Measurements from ENCODE around the gene MLST8.
A peak's percentile ranks its signal among the peaks of the same experiment; 100 is the strongest.

The MLST8 gene

GRCh38 chr16:2209258-2210008, 4.2 kb downstream of the MLST8 start:
- DNase-seq: no peak

GRCh38 chr16:2210009-2210332, 4.7 kb downstream of the MLST8 start:
- DNase-seq: no peak

GRCh38 chr16:2210386-2211365, 5.4 kb downstream of the MLST8 start, which contains the start of gene BRICD5:
Gene BRICD5 (minus strand): TSS chr16:2210863. CDS start chr16:2210833, 30 bp downstream.
- no peak for DNase-seq

- no peak for DNase-seq
These were observed 6.7 kb downstream of the MLST8 start for GRCh38 chr16:2211923-2212347.

GRCh38 chr16:2212362-2213324, 7.4 kb downstream of the MLST8 start:
- no peak for DNase-seq

GRCh38 chr16:2213817-2214718, 8.8 kb downstream of the MLST8 start:
- DNase-seq: no peak

- no peak for DNase-seq
These were observed 9.4 kb downstream of the MLST8 start, which contains the start of gene PGP for GRCh38 chr16:2214719-2214968. Gene PGP (minus strand): TSS chr16:2214840. CDS start chr16:2214777, 63 bp downstream.

GRCh38 chr16:2216330-2216729, 11.1 kb downstream of the MLST8 start:
- DNase-seq: no peak

- DNase-seq: peak; percentile 99
These were observed 18.1 kb downstream of the MLST8 start, which contains the start of gene E4F1 for GRCh38 chr16:2223221-2223941. Gene E4F1 (plus strand): TSS chr16:2223591. CDS start chr16:2223614, 23 bp downstream.

GRCh38 chr16:2223942-2224486, 18.8 kb downstream of the MLST8 start:
- peak; percentile 13 for DNase-seq

GRCh38 chr16:2226245-2226793, 21.1 kb downstream of the MLST8 start:
- DNase-seq: no peak

GRCh38 chr16:2226918-2227317, 21.7 kb downstream of the MLST8 start:
- no peak for DNase-seq

GRCh38 chr16:2228161-2228824, 23.0 kb downstream of the MLST8 start:
- no peak for DNase-seq

- no peak for DNase-seq
These were observed 23.8 kb downstream of the MLST8 start for GRCh38 chr16:2229091-2229490.

- no peak for DNase-seq
These were observed 24.5 kb downstream of the MLST8 start for GRCh38 chr16:2229632-2230250.

- DNase-seq: no peak
These were observed 25.1 kb downstream of the MLST8 start for GRCh38 chr16:2230376-2230775.

- no peak for DNase-seq
These were observed 26.0 kb downstream of the MLST8 start for GRCh38 chr16:2231016-2231931.
